Upper lobe of left lung (tissue), 6 donors: ENCODE measurements around the gene BMS1. TPM values are rescaled to one million over a fixed set of nuclear protein-coding genes. Genes with fewer than 3 reads are reported as not detected.
"Not testable (repeated sequence)": the region's sequence is repeated elsewhere in the genome, so short reads cannot be mapped to it uniquely, and the experiment has no call there.

ENCODE experiments used
- ATAC-seq, 2 donors: fragments of 200-7000 bp; cut with Tn5 transposase; one replicate each; pipeline ENCODE4 v1.9.1; 2022; ENCODE audit warnings: mild to moderate bottlenecking in 2 of 2, moderate library complexity in 2 of 2; ENCODE audit not compliant: low FRiP score in 2 of 2
- DNase-seq, 2 donors: peaks; one replicate each; pipeline ENCODE4 v3.0.0-alpha.2; 2019 to 2020
- H3K27ac ChIP-seq, 4 donors: fragments of 200-600 bp; sonication (generic); one replicate each; pipeline ENCODE4 v1.5.1; 2016 to 2019
- H3K27me3 ChIP-seq, 4 donors: fragments of 200-600 bp; sonication (generic); one replicate each; pipeline ENCODE4 v1.5.1; 2017 to 2019
- H3K36me3 ChIP-seq, 4 donors: fragments of 200-600 bp; sonication (generic); one replicate each; pipeline ENCODE4 v1.5.1; 2016 to 2019
- H3K4me1 ChIP-seq, 4 donors: fragments of 200-600 bp; sonication (generic); one replicate each; pipeline ENCODE4 v1.5.1; 2018 to 2019
- H3K4me3 ChIP-seq, 4 donors: fragments of 200-600 bp; sonication (generic); one replicate each; pipeline ENCODE4 v1.5.1; 2017 to 2019; ENCODE audit warnings: mild to moderate bottlenecking in 2 of 4, moderate library complexity in 1 of 4
- H3K9me3 ChIP-seq, 4 donors: fragments of 200-600 bp; sonication (generic); one replicate each; pipeline ENCODE4 v1.5.1; 2018 to 2019
- CTCF ChIP-seq, 6 experiments: fragments of 450-650 bp in 4 of 6; fragments of 200-600 bp in 2 of 6; sonication (generic) in 2 of 6; IDR thresholded peaks; one replicate each; pipeline ENCODE4 v1.5.1; 2016 to 2019; ENCODE audit warnings: antibody characterized with exemption in 6 of 6
- EP300 ChIP-seq, 4 donors: sonication (generic); formaldehyde crosslinking; IDR thresholded peaks; one replicate each; pipeline ENCODE4 v1.5.1; 2017; ENCODE audit warnings: antibody characterized with exemption in 4 of 4, control low read depth in 2 of 4
- POLR2A ChIP-seq, 4 donors: fragments of 450-650 bp; IDR thresholded peaks; one replicate each; pipeline ENCODE4 v1.5.1; 2016 to 2017; ENCODE audit warnings: antibody characterized with exemption in 4 of 4, mild to moderate bottlenecking in 2 of 4
- POLR2AphosphoS5 ChIP-seq, 2 donors: sonication (generic); formaldehyde crosslinking; IDR thresholded peaks; one replicate each; pipeline ENCODE4 v1.5.1; 2017; ENCODE audit warnings: antibody characterized with exemption in 2 of 2
- WGBS, 2 donors: methylation state at CpG; one replicate each; pipeline ENCODE4 v1.1.5; 2017 to 2018; 5-methylcytosine and 5-hydroxymethylcytosine counted together
- total RNA-seq, 6 donors: library from RNA; depleted of rRNA in 4 of 6; stranded (reverse); fragments of >200 nt in 4 of 6; gene quantifications; one replicate each; pipeline versions ENCODE4 v1.1.0 to v1.2.1, GENCODE V29; 2016 to 2021
- donor health status: DM: no; HTN: no; CAD: no; lungs with moderate emphysema.
- donor health status: DM: no; HTN: yes; CAD: no; lungs with severe emphysema.

The BMS1 gene
- total RNA-seq = 10 to 100 TPM in 5 of 6 donors, 1 to 10 TPM in 1; 8.1 to 19.3 (median 14.3) TPM

GRCh38 chr10:42782446-42783180 lies at the start of gene BMS1:
Gene BMS1, plus strand, starts transcription at chr10:42782795. Its CDS starts 1,600 bp downstream, at chr10:42784395.
- Histone ChIP-seq H3K27me3 (no peaks in the 10 kb centered on the region), H3K4me3 (peak within 1 kb of the TSS; percentile 61 to 87 (median 80)), H3K36me3 (peaks cover 7 to 35% (median 23%) of the 10 kb centered on the region in 4 donors), H3K4me1 (peaks cover 14 to 21% (median 16%) of the 10 kb centered on the region in 4 donors), H3K27ac (peak within 1 kb of the TSS; percentile 89 to 95 (median 94)), H3K9me3 (no peaks in the 10 kb centered on the region)
- WGBS, 2 donors = 0 to 1% methylated on average over 17 to 53 of the region's 60 CpGs
- TF ChIP-seq POLR2A (IDR thresholded peaks at IDR 0.05) = peak in 3 of 4 donors; percentile 50 to 83 (median 81)
- TF ChIP-seq EP300 (IDR thresholded peaks at IDR 0.05) = peak in 1 of 4 donors; percentile 37
- TF ChIP-seq CTCF (IDR thresholded peaks at IDR 0.05) = peak in 2 of 6 experiments; percentile 14 to 28
- TF ChIP-seq POLR2AphosphoS5 (IDR thresholded peaks at IDR 0.05) = peak in 1 of 2 donors; percentile 84
- ATAC-seq (peak; percentile 96 to 98), DNase-seq (peak; percentile 92 to 95)

GRCh38 chr10:42734536-42734935 lies 48.1 kb upstream of the BMS1 start:
- no peak overlapping the region for H3K27ac ChIP-seq
- no peaks in the 10 kb centered on the region for H3K4me1 ChIP-seq
- no peak for TF ChIP-seq EP300 (IDR thresholded peaks at IDR 0.05)
- no peak for TF ChIP-seq POLR2AphosphoS5 (IDR thresholded peaks at IDR 0.05)
- no peak for TF ChIP-seq POLR2A (IDR thresholded peaks at IDR 0.05)
- no peak for TF ChIP-seq CTCF (IDR thresholded peaks at IDR 0.05)
- peak in 1 of 2 donors; percentile 42 for DNase-seq
- WGBS, 2 donors = 12 to 33% methylated on average over 1 of the region's 1 CpG
- no peaks in the 10 kb centered on the region for H3K27me3 ChIP-seq
- H3K36me3 ChIP-seq = no peaks in the 10 kb centered on the region
- H3K4me3 ChIP-seq = no peak overlapping the region
- no peaks in the 10 kb centered on the region for H3K9me3 ChIP-seq
- no peak for ATAC-seq

- Histone ChIP-seq H3K9me3 (peaks cover 4 to 11% (median 11%) of the 10 kb centered on the region in 4 donors), H3K4me3 (no peak overlapping the region), H3K27me3 (no peaks in the 10 kb centered on the region), H3K27ac (no peak overlapping the region), H3K4me1 (peaks cover 0 to 5% (median 0%) of the 10 kb centered on the region in 4 donors), H3K36me3 (no peaks in the 10 kb centered on the region)
- ATAC-seq = no peak
- DNase-seq = no peak
- TF ChIP-seq EP300 (IDR thresholded peaks at IDR 0.05) (no peak), CTCF (IDR thresholded peaks at IDR 0.05) (no peak), POLR2A (IDR thresholded peaks at IDR 0.05) (no peak), POLR2AphosphoS5 (IDR thresholded peaks at IDR 0.05) (no peak)
- WGBS, 2 donors = 42 to 57% methylated on average over 3 of the region's 3 CpGs
Measured at GRCh38 chr10:42738679-42739078, 43.9 kb upstream of the BMS1 start.

GRCh38 chr10:42741536-42741935 lies 41.1 kb upstream of the BMS1 start:
- not testable (repeated sequence) for H3K36me3 ChIP-seq, ATAC-seq, DNase-seq, H3K27ac ChIP-seq, H3K27me3 ChIP-seq, H3K4me3 ChIP-seq
- H3K4me1 ChIP-seq = peaks cover 0 to 12% (median 2%) of the 10 kb centered on the region in 4 donors
- peaks cover 4 to 11% (median 11%) of the 10 kb centered on the region in 4 donors for H3K9me3 ChIP-seq
- WGBS, 2 donors = 87 to 95% methylated on average over 7 of the region's 7 CpGs

GRCh38 chr10:42743697-42744096 lies 38.9 kb upstream of the BMS1 start:
- peaks cover 4 to 11% (median 11%) of the 10 kb centered on the region in 4 donors for H3K9me3 ChIP-seq
- TF ChIP-seq POLR2AphosphoS5 (IDR thresholded peaks at IDR 0.05) (peak; percentile 56 to 57), EP300 (IDR thresholded peaks at IDR 0.05) (no peak), CTCF (IDR thresholded peaks at IDR 0.05) (no peak)
- no peak for ATAC-seq
- peaks cover 0 to 12% (median 2%) of the 10 kb centered on the region in 4 donors for H3K4me1 ChIP-seq
- no peak for DNase-seq
- H3K4me3 ChIP-seq = no peak overlapping the region
- no peaks in the 10 kb centered on the region for H3K36me3 ChIP-seq
- 53 to 59% methylated on average over 3 of the region's 3 CpGs for WGBS, 2 donors
- H3K27ac ChIP-seq = peak overlapping the region in 2 of 4 donors; percentile 44 to 79
- H3K27me3 ChIP-seq = no peaks in the 10 kb centered on the region
